Measurements from ENCODE around the gene RPA3. TPM values are rescaled to one million over a fixed set of nuclear protein-coding genes. Genes with fewer than 3 reads are reported as not detected.
"Not testable (repeated sequence)": the region's sequence is repeated elsewhere in the genome, so short reads cannot be mapped to it uniquely, and the experiment has no call there.

Gene RPA3
- total RNA-seq, 1 experiment from 2014 or later: 74.7 TPM

DNA sequence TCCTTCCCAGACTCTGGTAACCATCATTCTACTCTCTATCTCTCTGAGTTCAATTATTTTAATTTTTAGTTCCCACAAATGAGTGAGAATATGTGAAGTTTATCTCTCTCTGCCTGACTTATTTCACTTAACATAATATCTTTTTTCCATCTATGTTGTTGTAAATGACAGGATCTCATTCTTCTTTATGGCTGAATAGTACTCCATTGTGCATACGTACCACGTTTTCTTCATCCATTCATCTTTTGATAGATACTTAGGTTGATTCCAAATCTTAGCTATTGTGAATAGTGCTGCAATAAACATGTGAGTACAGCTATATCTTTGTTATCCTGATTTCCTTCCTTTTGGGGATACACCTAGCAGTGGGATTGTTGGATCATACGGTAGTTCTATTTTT lies 23.9 kb downstream of the RPA3 start:
- DNase-seq (ENCODE audit: low read depth): no peak

DNA sequence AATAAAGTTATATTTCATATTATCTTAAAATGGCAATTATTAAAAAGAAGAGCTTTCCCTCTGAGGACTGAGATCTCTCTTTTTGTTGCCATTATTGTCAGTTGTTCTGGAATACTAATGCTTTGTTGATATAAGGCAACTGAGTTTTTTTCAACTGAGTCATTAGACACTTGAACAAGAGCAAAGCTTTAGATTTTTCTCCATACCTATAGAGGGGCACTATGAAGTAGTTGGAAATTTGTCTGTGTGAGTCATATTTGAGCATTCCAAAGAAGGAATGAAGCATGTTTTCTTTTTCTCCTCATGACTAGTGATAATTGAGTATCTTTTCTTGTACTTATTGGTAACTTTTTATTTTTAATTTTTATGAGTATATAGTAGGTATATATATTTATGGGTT lies 24.5 kb downstream of the RPA3 start:
- DNase-seq (ENCODE audit: low read depth): peak; percentile 60

GRCh38 chr7:7688956-7689355 lies 29.5 kb downstream of the RPA3 start:
- DNase-seq (ENCODE audit: low read depth): no peak

DNA sequence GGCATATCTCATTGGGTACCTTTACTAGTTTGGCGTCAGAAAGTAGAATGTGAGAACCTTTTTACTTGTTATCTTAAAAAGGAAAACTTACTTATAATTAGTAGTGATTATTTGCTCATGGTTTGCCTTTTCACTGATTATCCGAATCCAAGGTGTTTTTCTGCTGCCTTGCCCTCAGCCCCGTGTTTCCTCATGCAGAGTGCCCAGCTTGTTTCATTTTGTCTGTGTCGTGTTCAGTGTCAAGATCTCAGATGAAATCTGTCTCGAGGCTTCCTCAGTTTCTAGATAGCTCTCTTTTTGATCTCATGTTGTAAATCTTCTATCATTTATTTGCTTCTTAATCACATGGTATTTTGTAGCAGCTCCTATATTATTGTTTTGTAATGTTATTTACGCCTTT lies 30.1 kb downstream of the RPA3 start:
- no peak for DNase-seq (ENCODE audit: low read depth)

DNA sequence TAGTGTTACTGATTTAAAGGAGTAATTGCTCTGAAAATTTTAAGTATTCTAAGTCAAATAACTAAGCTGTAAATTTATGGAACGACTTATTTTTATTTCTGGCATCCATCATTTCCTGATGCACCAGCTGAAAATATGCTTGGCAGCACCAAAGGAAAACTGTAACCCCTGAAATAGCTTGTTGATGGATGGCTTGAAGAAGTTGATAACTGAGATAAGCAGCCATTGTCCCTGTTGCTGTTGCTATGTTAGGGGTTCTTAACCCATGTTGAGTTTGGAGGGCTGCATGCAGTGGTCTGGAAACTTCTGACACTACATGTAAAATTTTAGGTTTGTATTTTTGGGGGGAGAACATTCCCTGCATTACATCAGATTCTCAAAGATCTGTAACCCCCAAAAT lies 30.6 kb downstream of the RPA3 start:
- DNase-seq (ENCODE audit: low read depth): no peak

DNA sequence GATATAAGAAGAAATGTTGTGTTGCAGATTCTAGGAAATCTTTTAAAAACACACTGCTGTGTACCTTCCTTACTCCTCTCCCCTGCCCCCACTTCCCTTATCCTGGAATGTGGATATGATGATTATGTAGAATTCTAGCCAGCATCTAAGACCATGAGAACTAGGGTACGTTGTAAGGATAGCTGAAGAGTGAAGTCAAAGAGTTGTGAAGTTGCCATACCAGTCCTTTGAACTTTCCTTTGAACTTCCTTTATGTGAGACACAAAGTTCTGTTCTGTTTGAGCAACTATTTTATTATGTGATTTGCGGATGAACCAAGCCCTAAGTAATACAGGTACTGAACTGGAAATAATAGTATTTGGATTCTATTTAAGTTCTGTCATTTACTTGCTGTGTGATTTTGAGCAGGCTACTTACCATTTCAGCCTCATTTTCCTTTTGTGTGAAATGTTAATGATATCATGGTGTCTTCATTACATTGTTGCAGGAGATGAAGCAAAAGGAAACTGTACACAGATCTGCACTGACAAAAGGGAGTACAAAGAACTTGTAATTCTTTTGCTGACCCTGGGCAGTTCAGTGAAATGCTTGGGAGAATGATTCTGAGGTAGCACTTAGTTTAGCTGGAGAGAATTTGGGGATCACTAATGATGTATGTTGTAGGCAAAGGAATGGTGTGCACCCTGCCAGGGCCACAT lies 31.4 kb downstream of the RPA3 start:
- DNase-seq (ENCODE audit: low read depth): no peak

DNA sequence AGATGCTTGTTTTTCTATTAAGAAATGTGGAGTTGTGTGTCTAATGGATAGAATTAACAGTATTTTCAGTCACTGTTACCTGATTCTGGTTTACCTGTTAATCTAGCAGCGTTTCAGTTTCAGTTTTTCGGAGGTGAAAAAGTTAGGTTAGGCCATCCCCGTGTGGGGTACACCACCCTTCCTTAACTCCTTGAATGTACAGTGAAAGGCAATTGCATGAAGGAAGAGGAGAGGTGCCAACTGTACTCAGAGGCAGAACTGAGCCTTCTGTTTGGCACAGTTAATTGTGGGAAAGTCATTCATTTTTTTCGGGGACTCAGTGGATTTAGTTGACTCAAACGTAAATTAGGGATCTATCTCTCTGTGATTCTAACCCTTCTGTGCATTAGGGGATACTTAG lies 35.5 kb downstream of the RPA3 start:
- no peak for DNase-seq (ENCODE audit: low read depth)

DNA sequence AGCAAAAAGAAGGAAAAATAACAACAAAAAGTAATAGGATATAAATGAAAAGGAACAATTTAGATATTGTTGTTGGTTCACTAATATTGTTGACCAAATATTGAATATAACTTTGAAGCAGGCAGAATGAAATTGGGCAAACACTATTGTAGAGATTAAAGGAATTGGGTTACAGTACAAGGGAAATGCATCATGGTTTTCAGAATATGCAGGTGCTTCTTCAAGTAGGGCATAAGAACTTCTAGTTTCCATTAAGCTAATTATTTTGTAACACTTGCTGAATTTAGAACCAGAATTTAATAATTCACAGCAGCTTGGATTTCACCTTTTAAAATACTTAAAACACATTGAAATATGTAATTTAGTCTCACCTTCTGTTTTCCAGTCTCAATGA lies 36.5 kb downstream of the RPA3 start:
- DNase-seq (ENCODE audit: low read depth): no peak

DNA sequence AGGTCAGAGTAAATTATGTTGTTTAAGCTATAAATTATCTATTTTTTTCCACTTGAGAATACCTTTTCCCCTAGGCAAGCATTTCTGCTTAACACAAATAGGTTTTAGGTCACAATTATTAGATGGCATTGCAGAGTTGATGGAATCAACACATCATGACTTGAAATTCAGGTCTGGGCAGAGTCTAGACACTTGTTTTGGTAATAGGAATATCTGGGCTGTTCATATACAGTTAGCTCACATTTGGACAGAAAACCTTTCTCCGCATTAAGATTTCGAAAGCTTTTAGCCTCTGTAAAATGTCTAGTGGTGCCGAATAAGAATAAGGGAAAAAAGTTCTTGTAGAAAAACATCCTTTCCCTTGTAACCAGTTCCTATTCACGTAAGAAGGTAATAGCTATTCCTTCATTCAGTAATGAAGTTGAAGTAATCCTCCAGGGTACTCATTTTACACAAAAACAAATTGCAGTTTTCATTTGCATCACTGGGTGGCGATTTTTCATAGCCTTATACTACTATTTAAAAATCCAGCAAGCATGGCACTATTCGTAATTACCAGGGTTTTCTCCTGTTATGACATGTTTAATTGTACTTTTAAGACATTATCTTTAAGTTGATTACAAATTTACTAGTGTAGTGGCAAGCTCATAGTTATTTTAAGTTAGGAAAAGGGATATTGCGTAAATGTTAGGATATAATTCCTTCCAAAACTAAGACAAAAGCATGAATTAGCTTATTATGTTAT lies 37.0 kb downstream of the RPA3 start:
- DNase-seq (ENCODE audit: low read depth): peak; percentile 38

DNA sequence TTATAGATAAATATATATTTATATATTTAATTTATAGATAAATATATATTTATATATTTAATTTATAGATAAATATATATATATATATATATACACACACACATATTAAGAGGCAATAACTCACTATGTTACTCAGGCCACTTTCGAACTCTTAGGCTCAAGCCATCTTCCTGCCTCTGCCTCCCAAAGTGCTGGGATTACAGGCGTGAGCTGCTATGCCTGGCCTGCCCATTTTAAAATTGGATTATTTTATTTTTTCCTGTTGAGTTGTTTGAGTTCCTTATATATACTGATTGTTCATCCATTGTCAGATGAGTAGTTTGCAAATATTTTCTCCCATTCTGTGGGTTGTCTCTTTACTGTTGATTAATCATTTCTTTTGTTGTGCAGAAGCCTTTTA lies 38.8 kb downstream of the RPA3 start:
- not testable (repeated sequence) for DNase-seq (ENCODE audit: low read depth)

DNA sequence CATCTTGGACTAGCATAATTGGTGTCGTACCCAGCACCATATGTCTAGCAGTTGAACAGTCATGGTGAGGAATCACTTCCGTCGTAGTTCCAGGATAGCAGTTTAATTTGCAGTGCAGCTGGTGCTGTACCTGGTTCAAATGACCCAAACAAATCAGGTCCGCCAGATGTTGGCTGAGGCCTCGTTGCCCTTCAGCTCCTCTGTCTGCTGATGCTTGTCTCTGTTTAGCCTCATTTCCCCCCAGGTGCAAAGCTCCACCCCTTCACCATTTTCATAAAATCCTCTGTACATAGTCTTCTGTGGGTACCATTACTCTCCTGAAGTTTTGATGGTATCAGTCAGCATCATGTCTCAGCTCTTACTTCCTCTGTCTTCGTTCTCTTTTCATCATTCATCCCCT lies 42.7 kb downstream of the RPA3 start:
- DNase-seq (ENCODE audit: low read depth): no peak

GRCh38 chr7:7673240-7673550 lies 45.2 kb downstream of the RPA3 start:
- no peak for DNase-seq (ENCODE audit: low read depth)

- DNase-seq (ENCODE audit: low read depth): no peak
Measured at GRCh38 chr7:7672545-7673239, 45.7 kb downstream of the RPA3 start.

- no peak for DNase-seq (ENCODE audit: low read depth)
Measured at GRCh38 chr7:7671361-7671760, 47.0 kb downstream of the RPA3 start.

DNA sequence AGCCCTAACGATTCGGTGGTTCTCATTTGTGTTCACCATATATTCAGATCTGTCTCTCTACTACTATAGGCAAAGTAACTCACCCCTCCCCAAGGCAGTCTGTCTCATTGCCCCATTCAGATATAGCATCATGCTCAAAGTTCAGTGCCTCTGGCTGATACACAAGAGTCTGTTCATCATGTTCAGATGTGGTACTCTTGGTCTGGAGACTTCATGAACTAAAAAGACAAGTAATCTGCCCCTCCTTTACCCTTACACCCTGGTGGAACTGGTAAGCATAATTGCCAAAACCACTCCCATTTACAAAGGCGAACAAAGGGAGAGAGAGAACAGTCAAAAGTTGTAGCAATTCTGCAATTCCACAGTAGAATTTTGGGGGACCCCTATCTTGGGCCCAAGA lies 47.9 kb downstream of the RPA3 start:
- no peak for DNase-seq (ENCODE audit: low read depth)

DNA sequence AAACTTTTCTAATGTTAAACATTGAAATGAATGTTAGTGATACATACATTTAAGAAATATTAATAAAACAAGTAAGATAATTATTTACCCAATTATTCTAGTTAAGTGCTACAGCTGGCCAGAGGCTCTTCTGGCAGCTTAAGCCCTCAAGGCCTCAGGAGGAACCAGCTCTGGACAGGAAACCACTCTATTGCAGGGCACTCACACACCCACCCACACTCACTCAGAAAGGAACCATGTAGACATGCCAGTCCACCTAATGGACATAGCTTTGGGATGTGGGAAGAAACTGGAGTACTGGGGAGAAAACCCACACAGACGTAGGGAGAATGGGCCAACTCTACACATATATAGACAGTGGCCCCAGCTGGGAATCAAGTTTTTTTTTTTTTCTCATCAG lies 49.7 kb downstream of the RPA3 start:
- no peak for DNase-seq (ENCODE audit: low read depth)

DNA sequence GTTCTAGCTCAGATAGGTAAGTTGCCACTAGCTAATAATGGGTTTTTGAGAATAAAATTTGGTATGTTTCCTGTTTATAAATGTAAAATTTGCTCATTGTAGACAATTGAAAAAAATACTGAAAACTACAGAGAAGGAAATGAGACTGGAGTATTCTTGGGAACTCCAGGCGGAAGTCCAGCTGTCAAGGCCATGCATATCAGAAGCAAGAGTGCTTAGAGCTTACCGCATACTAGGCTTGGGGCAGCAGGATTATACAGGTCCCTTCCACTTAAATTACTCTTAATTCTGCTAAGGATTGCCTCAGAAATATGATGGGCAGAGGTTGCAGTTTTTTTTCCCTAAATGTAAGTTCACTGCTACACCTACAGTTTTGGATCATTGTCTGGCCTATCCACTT lies 51.2 kb downstream of the RPA3 start:
- DNase-seq (ENCODE audit: low read depth): no peak

DNA sequence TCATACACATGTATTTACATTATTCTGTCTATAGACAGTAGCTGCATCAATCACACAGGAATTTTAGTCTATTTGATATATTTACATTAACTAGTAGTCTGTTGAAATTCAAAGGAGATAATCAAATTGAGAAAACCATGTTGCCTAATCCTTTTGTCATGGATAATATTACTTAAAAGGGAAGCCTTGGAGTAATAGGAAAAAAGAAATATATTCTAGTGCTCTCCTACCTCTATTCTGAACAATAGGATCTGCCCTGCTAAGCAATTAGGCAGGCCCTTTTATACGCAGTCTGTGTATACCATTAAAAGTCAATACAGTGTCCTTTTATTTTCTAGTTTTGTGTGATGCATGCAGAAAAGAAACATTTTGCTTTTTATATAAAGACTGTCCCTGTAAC lies 53.4 kb downstream of the RPA3 start:
- no peak for DNase-seq (ENCODE audit: low read depth)

DNA sequence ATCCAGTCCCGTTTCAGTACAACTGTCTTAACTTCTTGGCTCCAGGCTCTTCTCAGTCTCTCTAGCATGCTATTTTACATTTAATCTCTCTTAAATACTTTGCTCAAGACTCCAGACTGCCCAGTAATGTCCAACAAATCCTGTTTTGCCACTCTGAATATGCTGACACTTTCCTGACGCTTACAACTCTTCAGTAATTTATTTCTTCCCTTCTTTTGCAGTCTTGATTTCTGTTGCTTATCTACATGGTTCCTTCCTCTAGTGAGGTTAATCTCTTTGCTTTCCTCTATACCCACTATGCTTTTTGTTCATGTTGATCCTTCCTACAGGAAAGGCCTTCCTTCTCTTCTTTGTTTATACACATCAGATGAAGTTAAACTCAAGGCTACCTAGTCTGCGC lies 54.1 kb downstream of the RPA3 start:
- no peak for DNase-seq (ENCODE audit: low read depth)

DNA sequence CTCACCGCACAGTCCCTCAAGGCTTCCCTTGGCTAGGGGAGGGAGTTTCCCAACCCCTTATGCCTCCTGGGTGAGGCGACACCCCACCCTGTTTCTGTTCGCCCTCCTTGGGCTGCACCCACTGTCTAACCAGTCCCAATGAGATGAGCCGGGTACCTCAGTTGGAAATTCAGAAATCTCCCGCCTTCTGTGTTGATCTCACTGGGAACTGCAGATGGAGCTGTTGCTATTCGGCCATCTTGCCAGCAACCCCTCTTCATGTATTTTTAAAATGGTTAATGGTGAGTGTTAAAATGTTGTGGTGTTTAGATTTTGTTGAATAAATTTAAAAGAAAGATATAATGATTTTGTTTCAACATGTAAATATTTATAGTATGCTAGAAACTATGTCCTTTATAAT lies 55.9 kb downstream of the RPA3 start:
- DNase-seq (ENCODE audit: low read depth): no peak

GRCh38 chr7:7656459-7656858 lies 61.9 kb downstream of the RPA3 start:
- DNase-seq (ENCODE audit: low read depth): not testable (repeated sequence)

- no peak for DNase-seq (ENCODE audit: low read depth)
Measured at GRCh38 chr7:7654964-7655715, 63.3 kb downstream of the RPA3 start.
